ENCODE data around the gene ACY1. TPM values are rescaled to one million over a fixed set of nuclear protein-coding genes. Genes with fewer than 3 reads are reported as not detected.
A peak's percentile ranks its signal among the peaks of the same experiment; 100 is the strongest.

The ACY1 gene
- total RNA-seq (1 to 10 TPM; 4.9 TPM), total RNA-seq (0 to 3.8 (median 0.55) reads per million in 172 experiments)
- 6.4 TPM for polyA plus RNA-seq (2013, experiment 1 of 2)
- polyA plus RNA-seq (2013, experiment 2 of 2) = 7.8 TPM

- DNase-seq (peak in 13 of 14 experiments; percentile 36 to 85 (median 56)), ATAC-seq (ENCODE audit: poor library complexity) (peak; percentile 85)
- peak within 1 kb of the TSS; percentile 69 to 85 for H3K27ac ChIP-seq (ENCODE audit: low read depth in 1 of 2, low read length in 2 of 2)
- peaks cover 41% of the 10 kb centered on the region for H3K4me1 ChIP-seq (ENCODE audit: insufficient read depth, low read length)
- H3K4me3 ChIP-seq (ENCODE audit: low read length) = peak within 1 kb of the TSS; percentile 75
- no peaks in the 10 kb centered on the region for H3K9me3 ChIP-seq (ENCODE audit: control insufficient read depth in 1 of 2, insufficient read depth in 1 of 2, low read length in 2 of 2)
- Mint-ChIP-seq H3K36me3 (ENCODE audit: low read depth) (no peaks in the 10 kb centered on the region), H3K4me1 (ENCODE audit: low read depth) (peaks cover 20% of the 10 kb centered on the region), H3K27me3 (no peaks in the 10 kb centered on the region), H3K4me3 (peak within 1 kb of the TSS; percentile 93), H3K9me3 (no peaks in the 10 kb centered on the region), H3K27ac (peak within 1 kb of the TSS; percentile 81)
- H3K27me3 ChIP-seq (ENCODE audit: control insufficient read depth in 1 of 2, insufficient read depth in 2 of 2, low read length in 2 of 2) = no peaks in the 10 kb centered on the region
- H3K36me3 ChIP-seq (ENCODE audit: insufficient read depth, low read length) = no peaks in the 10 kb centered on the region
- TF ChIP-seq, protein P1, sequence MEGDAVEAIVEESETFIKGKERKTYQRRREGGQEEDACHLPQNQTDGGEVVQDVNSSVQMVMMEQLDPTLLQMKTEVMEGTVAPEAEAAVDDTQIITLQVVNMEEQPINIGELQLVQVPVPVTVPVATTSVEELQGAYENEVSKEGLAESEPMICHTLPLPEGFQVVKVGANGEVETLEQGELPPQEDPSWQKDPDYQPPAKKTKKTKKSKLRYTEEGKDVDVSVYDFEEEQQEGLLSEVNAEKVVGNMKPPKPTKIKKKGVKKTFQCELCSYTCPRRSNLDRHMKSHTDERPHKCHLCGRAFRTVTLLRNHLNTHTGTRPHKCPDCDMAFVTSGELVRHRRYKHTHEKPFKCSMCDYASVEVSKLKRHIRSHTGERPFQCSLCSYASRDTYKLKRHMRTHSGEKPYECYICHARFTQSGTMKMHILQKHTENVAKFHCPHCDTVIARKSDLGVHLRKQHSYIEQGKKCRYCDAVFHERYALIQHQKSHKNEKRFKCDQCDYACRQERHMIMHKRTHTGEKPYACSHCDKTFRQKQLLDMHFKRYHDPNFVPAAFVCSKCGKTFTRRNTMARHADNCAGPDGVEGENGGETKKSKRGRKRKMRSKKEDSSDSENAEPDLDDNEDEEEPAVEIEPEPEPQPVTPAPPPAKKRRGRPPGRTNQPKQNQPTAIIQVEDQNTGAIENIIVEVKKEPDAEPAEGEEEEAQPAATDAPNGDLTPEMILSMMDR (IDR thresholded peaks at IDR 0.05) = peak; percentile 3
- POLR2A ChIA-PET = interaction anchor here (0.7 to 3.9 kb wide), 14 partner anchors 9 to 1690 kb away, joined by 3 to 33 read pairs (median 4); partner anchors contain the start of genes ABHD14A, ABHD14B, DCAF1 and DUSP7
- CTCF ChIA-PET = interaction anchor here (0.7 to 3.8 kb wide), 10 partner anchors 10 to 261 kb away, joined by 3 to 46 read pairs (median 6); partner anchors contain the start of genes ABHD14A, ABHD14B, DUSP7 and PARP3
- intact Hi-C loops (cut with DNase I, micrococcal nuclease) = no loop called here
Observed at GRCh38 chr3:51982838-51983577, at the start of gene ACY1. ACY1 (plus strand) TSS chr3:51983535; CDS start chr3:51984065, 530 bp downstream.

- H3K4me3 ChIP-seq (ENCODE audit: low read length) = no peak overlapping the region
- TF ChIP-seq, protein P1 (IDR thresholded peaks at IDR 0.05) = no peak
- DNase-seq = peak in 1 of 14 experiments; percentile 9
- no peaks in the 10 kb centered on the region for H3K4me1 ChIP-seq (ENCODE audit: insufficient read depth, low read length)
- H3K4me3 Mint-ChIP-seq = no peak overlapping the region
- no peaks in the 10 kb centered on the region for H3K27me3 ChIP-seq (ENCODE audit: control insufficient read depth in 1 of 2, insufficient read depth in 2 of 2, low read length in 2 of 2)
- POLR2A ChIA-PET = no interaction called here
- no peak for ATAC-seq (ENCODE audit: poor library complexity)
- no peaks in the 10 kb centered on the region for H3K27me3 Mint-ChIP-seq
- peaks cover 65% of the 10 kb centered on the region for H3K36me3 Mint-ChIP-seq (ENCODE audit: low read depth)
- H3K36me3 ChIP-seq (ENCODE audit: insufficient read depth, low read length) = peaks cover 66% of the 10 kb centered on the region
- H3K9me3 ChIP-seq (ENCODE audit: control insufficient read depth in 1 of 2, insufficient read depth in 1 of 2, low read length in 2 of 2) = no peaks in the 10 kb centered on the region
- peaks cover 4% of the 10 kb centered on the region for H3K4me1 Mint-ChIP-seq (ENCODE audit: low read depth)
- no peaks in the 10 kb centered on the region for H3K9me3 Mint-ChIP-seq
- H3K27ac Mint-ChIP-seq = no peak overlapping the region
- intact Hi-C loops (cut with DNase I, micrococcal nuclease) = no loop called here
- no peak overlapping the region for H3K27ac ChIP-seq (ENCODE audit: low read depth in 1 of 2, low read length in 2 of 2)
- CTCF ChIA-PET = no interaction called here
Observed at GRCh38 chr3:51934139-51934850, 49.0 kb upstream of the ACY1 start.

DNA sequence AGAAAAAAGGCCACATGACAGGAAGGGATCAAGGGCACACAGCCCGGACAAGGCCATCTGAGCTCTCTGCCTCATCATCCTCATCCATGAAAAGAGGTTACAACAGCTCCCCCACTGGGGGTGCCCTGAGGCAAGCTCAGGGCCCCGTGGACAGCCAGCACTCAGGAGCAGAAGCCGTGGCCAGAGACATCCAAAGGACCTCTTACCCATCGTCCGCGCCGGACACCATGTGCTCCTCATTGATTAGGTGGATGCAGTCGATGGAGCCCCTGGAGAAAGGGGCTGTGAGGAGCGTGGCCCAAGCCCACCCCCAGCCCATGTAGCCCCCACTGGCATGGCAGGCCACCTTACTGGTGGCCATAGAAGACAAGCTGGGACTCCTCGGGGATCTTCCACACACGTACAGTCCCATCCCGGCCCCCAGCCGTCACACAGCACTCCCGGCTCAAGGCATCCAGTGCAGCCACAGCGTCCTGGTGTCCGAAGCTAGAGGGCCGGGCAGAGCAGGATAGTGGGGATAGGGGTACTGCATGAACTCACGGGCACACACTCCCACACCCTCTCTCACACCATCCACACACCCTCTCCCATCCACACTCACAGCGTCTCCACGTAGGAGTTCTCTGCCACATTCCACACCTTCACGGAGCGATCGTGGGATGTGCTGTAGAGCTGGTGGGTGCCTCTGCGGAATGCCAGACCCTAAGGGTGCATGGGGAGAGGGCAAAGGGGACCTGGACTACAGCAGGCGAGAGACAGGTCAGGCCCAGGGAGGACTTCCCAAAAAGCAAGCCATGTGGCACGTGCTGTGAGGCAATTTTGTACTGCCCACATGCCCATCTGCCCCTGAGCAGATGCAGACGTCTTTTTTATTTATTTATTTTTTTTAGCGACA lies 48.1 kb upstream of the ACY1 start:
- peaks cover 67% of the 10 kb centered on the region for H3K36me3 Mint-ChIP-seq (ENCODE audit: low read depth)
- intact Hi-C loops (cut with DNase I, micrococcal nuclease) = no loop called here
- Histone ChIP-seq H3K9me3 (ENCODE audit: control insufficient read depth in 1 of 2, insufficient read depth in 1 of 2, low read length in 2 of 2) (no peaks in the 10 kb centered on the region), H3K27me3 (ENCODE audit: control insufficient read depth in 1 of 2, insufficient read depth in 2 of 2, low read length in 2 of 2) (no peaks in the 10 kb centered on the region), H3K4me1 (ENCODE audit: insufficient read depth, low read length) (peaks cover 2% of the 10 kb centered on the region), H3K36me3 (ENCODE audit: insufficient read depth, low read length) (peaks cover 66% of the 10 kb centered on the region), H3K27ac (ENCODE audit: low read depth in 1 of 2, low read length in 2 of 2) (no peak overlapping the region), H3K4me3 (ENCODE audit: low read length) (no peak overlapping the region)
- no peaks in the 10 kb centered on the region for H3K27me3 Mint-ChIP-seq
- no peaks in the 10 kb centered on the region for H3K9me3 Mint-ChIP-seq
- DNase-seq = peak in 1 of 14 experiments; percentile 17
- POLR2A ChIA-PET = no interaction called here
- CTCF ChIA-PET = no interaction called here
- no peak overlapping the region for H3K4me3 Mint-ChIP-seq
- TF ChIP-seq, protein P1 (IDR thresholded peaks at IDR 0.05) = no peak
- peaks cover 8% of the 10 kb centered on the region for H3K4me1 Mint-ChIP-seq (ENCODE audit: low read depth)
- no peak for ATAC-seq (ENCODE audit: poor library complexity)
- no peak overlapping the region for H3K27ac Mint-ChIP-seq
